ENCODE results near the gene FCN1.
"Not testable (repeated sequence)": the region's sequence is repeated elsewhere in the genome, so short reads cannot be mapped to it uniquely, and the experiment has no call there.

The FCN1 gene

GRCh38 chr9:134863941-134864820 is 53.5 kb downstream of the FCN1 start:
- no peak for DNase-seq
- Mint-ChIP-seq H3K9me3 (peaks cover 13% of the 10 kb centered on the region), H3K4me3 (no peak overlapping the region), H3K27me3 (ENCODE audit: low read depth, poor library complexity) (peaks cover 9% of the 10 kb centered on the region), H3K36me3 (ENCODE audit: low read depth) (no peaks in the 10 kb centered on the region), H3K4me1 (peaks cover under 1% of the 10 kb centered on the region), H3K27ac (no peak overlapping the region)
- TF ChIP-seq CTCF (IDR thresholded peaks at IDR 0.05) = no peak

GRCh38 chr9:134863306-134863902 is 54.3 kb downstream of the FCN1 start:
- TF ChIP-seq CTCF (IDR thresholded peaks at IDR 0.05) = no peak
- no peak overlapping the region for H3K4me3 Mint-ChIP-seq
- peaks cover 14% of the 10 kb centered on the region for H3K27me3 Mint-ChIP-seq (ENCODE audit: low read depth, poor library complexity)
- no peaks in the 10 kb centered on the region for H3K4me1 Mint-ChIP-seq
- H3K27ac Mint-ChIP-seq = no peak overlapping the region
- no peaks in the 10 kb centered on the region for H3K36me3 Mint-ChIP-seq (ENCODE audit: low read depth)
- peaks cover 13% of the 10 kb centered on the region for H3K9me3 Mint-ChIP-seq
- DNase-seq = no peak

- Mint-ChIP-seq H3K27ac (no peak overlapping the region), H3K4me1 (no peaks in the 10 kb centered on the region), H3K9me3 (peaks cover 15% of the 10 kb centered on the region), H3K4me3 (no peak overlapping the region), H3K36me3 (ENCODE audit: low read depth) (no peaks in the 10 kb centered on the region), H3K27me3 (ENCODE audit: low read depth, poor library complexity) (peaks cover 25% of the 10 kb centered on the region)
- no peak for TF ChIP-seq CTCF (IDR thresholded peaks at IDR 0.05)
- DNase-seq = no peak
Observed at GRCh38 chr9:134861595-134862334, 55.9 kb downstream of the FCN1 start.

GRCh38 chr9:134860510-134860909 is 57.2 kb downstream of the FCN1 start:
- no peak overlapping the region for H3K27ac Mint-ChIP-seq
- peaks cover 29% of the 10 kb centered on the region for H3K27me3 Mint-ChIP-seq (ENCODE audit: low read depth, poor library complexity)
- H3K9me3 Mint-ChIP-seq = peaks cover 14% of the 10 kb centered on the region
- TF ChIP-seq CTCF (IDR thresholded peaks at IDR 0.05) = no peak
- H3K4me3 Mint-ChIP-seq = no peak overlapping the region
- DNase-seq = no peak
- H3K36me3 Mint-ChIP-seq (ENCODE audit: low read depth) = no peaks in the 10 kb centered on the region
- H3K4me1 Mint-ChIP-seq = no peaks in the 10 kb centered on the region

GRCh38 chr9:134858051-134858841 is 59.5 kb downstream of the FCN1 start:
- H3K27me3 Mint-ChIP-seq (ENCODE audit: low read depth, poor library complexity) = peaks cover 31% of the 10 kb centered on the region
- no peak for TF ChIP-seq CTCF (IDR thresholded peaks at IDR 0.05)
- no peak overlapping the region for H3K27ac Mint-ChIP-seq
- DNase-seq = no peak
- H3K36me3 Mint-ChIP-seq (ENCODE audit: low read depth) = no peaks in the 10 kb centered on the region
- H3K4me3 Mint-ChIP-seq = no peak overlapping the region
- no peaks in the 10 kb centered on the region for H3K4me1 Mint-ChIP-seq
- peaks cover 12% of the 10 kb centered on the region for H3K9me3 Mint-ChIP-seq

GRCh38 chr9:134857451-134857850 is 60.3 kb downstream of the FCN1 start:
- H3K36me3 Mint-ChIP-seq (ENCODE audit: low read depth); H3K4me1 Mint-ChIP-seq; H3K4me3 Mint-ChIP-seq; H3K27ac Mint-ChIP-seq; DNase-seq: not testable (repeated sequence)
- Mint-ChIP-seq H3K9me3 (peaks cover 12% of the 10 kb centered on the region), H3K27me3 (ENCODE audit: low read depth, poor library complexity) (peaks cover 31% of the 10 kb centered on the region)

Data from nephron progenitor cell (in vitro differentiated cells).